Activated gamma-delta T cell treated with anti-CD3 and anti-CD28 coated beads, Interleukin-2, amount 50 U/mL, for 16 hours (primary cell): ENCODE results near the gene PPP6R3.
"Not testable (repeated sequence)": the region's sequence is repeated elsewhere in the genome, so short reads cannot be mapped to it uniquely, and the experiment has no call there.

Experiments
- DNase-seq: peaks from one replicate; pipeline ENCODE4 v3.0.0-alpha.2; 2020; ENCODE audit warnings: low read depth

PPP6R3 gene

GRCh38 chr11:68609761-68610160 is 149.2 kb downstream of the PPP6R3 start:
- no peak for DNase-seq

DNA sequence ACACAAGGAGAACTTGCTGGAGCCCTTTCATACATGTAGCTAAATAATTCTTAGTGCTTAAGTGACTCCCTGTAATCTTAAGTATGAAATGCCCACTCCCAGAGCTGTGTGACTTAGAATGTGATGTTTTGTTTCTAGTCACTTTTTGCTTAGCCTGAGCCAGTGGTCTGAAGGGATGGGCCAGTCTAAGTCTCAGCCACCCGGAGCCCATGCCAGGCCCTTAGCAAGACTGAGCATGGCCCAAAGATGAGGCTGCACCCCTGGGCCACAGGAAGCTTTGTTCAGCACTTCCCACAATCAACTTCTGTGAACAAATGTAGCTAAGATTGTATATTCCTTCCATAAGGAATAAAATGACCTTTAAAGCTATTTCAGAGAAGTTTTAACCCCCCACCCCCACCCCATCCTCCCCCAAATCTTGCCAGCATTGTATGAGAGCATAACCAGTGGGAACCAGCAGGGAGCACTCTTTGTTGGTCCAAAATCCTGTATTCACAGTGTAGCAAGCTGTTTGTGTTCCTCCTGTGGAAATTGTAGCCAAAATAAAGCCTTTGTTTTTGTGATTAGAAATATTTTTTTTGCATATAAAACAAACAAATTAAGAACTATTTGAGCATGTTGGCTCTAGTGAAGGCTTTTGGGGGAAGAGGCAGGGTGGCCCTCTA is 150.0 kb downstream of the PPP6R3 start:
- no peak for DNase-seq

GRCh38 chr11:68615657-68616056 is 155.1 kb downstream of the PPP6R3 start:
- no peak for DNase-seq

DNA sequence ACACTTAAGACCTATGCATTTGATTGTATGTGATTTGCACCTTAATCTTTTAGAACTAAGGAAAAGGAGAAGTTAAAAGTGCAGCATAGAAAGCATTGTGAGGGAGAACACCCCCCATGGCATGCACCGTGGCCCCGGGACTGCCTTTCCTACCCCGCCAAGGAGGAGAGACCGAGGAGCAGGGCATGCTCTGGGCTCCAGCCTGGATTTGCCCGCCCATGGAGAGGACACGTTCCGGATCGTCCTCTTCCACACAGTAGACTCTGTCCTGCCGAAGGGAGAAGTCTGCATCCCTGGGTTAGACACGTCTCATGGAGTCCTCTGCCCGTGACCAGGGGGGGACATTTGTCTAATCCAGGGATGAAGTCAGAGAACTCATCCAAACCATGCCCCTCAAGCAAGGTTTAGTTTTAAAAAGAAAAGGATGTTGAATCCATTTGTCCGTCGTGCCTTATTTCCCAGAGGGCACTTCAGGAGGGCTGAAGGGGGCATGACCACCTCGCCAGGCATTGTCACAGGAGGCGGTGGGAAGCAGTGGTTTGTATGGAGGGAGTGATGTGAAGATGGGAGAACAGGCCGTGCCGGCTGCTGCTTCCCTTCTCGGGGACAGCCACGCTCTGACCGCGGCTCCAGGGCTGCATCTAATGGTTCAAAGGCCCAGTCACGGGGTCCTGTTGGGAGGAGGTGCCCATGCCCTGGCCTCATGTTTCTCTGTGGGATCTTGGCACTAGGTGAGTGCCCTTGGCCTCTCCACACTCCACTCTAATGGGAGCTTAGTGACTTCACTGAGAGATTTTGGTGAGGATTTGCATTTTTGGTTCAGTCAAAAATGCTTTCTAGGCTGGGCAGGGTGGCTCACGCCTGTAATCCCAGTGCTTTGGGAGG is 157.6 kb downstream of the PPP6R3 start:
- no peak for DNase-seq

GRCh38 chr11:68621826-68622225 is 161.3 kb downstream of the PPP6R3 start:
- no peak for DNase-seq

DNA sequence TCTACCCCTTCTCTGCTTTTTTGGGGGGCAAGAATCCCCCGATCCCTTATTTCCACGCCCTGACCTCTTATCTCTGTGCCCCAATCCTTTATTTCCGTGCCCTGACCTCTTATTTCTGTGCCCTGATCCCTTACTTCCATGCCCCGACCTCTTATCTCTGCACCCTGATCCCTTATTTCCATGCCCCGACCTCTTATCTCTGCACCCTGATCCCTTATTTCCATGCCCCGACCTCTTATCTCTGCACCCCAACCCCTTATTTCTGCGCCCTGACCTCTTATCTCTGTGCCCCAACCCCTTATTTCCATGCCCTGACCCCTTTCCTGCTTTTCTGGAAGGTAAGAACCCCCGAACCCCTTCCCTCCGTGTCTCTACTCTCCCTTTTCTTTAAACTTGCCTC is 163.2 kb downstream of the PPP6R3 start:
- not testable (repeated sequence) for DNase-seq

GRCh38 chr11:68625069-68625468 is 164.5 kb downstream of the PPP6R3 start:
- DNase-seq = not testable (repeated sequence)

- DNase-seq = not testable (repeated sequence)
Measured at GRCh38 chr11:68626236-68626635, 165.7 kb downstream of the PPP6R3 start.

- DNase-seq = not testable (repeated sequence)
Measured at GRCh38 chr11:68628837-68629236, 168.3 kb downstream of the PPP6R3 start.

DNA sequence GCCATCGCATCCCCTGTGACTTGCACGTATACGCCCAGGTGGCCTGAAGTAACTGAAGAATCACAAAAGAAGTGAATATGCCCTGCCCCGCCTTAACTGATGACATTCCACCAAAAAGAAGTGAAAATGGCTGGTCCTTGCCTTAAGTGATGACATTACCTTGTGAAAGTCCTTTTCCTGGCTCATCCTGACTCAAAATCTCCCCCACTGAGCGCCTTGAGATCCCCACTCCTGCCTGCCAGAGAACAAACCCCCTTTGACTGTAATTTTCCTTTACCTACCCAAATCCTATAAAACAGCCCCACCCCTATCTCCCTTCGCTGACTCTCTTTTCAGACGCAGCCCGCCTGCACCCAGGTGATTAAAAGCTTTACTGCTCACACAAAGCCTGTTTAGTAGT is 171.8 kb downstream of the PPP6R3 start:
- DNase-seq = not testable (repeated sequence)

GRCh38 chr11:68632802-68633201 is 172.2 kb downstream of the PPP6R3 start:
- peak; percentile 9 for DNase-seq

- DNase-seq = not testable (repeated sequence)
Measured at GRCh38 chr11:68634606-68635005, 174.1 kb downstream of the PPP6R3 start.

DNA sequence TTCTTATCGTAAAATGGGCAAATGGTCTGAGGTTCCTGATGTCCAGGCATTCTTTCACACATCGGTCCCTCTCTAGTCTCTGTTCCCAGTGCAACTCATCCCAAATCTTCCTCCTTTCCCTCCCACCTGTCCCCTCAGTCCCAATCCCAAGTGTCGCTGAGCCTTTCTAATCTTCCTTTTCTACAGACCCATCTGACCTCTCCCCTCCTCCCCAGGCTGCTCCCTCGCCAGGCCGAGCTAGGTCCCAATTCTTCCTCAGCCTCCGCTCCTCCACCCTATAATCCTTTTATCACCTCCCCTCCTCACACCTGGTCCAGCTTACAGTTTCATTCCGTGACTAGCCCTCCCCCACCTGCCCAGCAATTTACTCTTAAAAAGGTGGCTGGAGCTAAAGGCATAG is 174.6 kb downstream of the PPP6R3 start:
- not testable (repeated sequence) for DNase-seq

DNA sequence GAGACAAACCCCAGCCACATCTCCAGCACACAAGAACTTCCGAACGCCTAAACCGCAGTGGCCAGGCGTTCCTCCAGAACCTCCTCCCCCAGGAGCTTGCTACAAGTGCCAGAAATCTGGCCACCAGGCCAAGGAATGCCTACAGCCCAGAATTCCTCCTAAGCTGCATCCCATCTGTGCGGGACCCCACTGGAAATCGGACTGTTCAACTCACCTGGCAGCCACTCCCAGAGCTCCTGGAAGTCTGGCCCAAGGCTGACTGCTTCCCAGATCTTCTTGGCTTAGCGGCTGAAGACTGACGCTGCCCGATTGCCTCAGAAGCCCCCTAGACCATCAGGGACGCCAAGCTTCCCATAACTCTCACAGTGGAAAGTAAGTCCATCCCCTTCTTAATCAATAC is 175.3 kb downstream of the PPP6R3 start:
- DNase-seq = not testable (repeated sequence)

GRCh38 chr11:68639322-68639721 is 178.8 kb downstream of the PPP6R3 start:
- not testable (repeated sequence) for DNase-seq

GRCh38 chr11:68641880-68642279 is 181.3 kb downstream of the PPP6R3 start:
- DNase-seq = no peak

- DNase-seq = no peak
Measured at GRCh38 chr11:68643585-68643984, 183.0 kb downstream of the PPP6R3 start.

DNA sequence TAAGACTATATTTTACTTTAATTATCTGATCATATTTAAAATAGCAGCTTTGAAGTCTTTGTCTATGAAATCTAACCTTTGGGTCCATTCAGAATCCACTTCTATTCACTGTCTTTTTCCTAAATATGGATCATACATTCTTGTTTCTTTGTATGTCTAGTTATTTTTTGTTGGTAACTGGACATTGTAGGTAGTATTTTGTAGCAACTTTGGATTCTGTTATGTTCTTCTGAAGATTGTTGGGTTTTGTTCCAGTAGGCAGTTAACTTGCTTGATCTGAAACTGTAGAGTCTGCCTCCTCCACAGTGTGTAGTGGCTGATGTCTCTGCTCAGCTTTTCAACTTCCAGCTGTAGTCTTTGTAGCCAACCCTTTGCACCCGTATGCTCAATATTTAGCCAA is 186.3 kb downstream of the PPP6R3 start:
- no peak for DNase-seq

- DNase-seq = no peak
Measured at GRCh38 chr11:68649851-68650555, 189.5 kb downstream of the PPP6R3 start.

GRCh38 chr11:68650801-68651200 is 190.2 kb downstream of the PPP6R3 start:
- DNase-seq = no peak

DNA sequence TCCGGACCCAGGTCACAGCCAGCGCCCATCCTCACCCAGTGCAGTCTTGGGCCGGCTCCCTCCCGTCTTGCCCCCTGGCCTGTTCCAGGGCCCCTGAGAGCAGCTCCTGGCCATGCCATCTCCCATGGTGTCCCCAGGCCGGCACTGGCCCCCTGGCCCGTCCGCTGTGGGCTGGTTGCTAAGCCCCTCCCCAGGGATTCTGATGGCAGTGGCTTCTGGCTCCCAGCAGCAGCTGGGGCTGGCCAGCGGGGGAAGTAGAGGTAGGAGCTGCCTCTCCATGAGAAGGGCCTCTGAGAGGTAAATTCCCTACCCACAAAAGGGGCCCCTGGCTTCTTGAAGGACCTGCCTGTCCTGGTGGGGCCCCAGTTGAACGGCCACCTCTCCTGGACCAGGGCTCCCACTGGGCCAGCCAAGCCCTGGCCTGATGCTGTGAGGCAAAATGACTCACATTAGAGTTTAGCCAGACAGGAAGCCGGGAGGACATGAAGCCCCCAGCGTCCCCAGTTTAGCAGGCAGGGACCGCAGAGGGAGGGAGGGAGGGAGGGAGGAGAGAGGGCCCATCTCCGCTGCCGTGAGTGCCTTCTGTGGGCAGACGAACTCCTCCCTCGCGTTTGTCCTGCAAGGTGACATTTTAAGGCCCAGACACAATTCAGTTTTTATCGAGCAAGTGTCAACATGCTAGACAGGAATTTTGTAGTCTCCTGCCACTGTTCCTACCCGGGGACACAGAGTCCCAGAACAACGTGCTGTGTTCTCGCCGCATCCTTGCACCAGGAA is 190.8 kb downstream of the PPP6R3 start:
- DNase-seq = no peak
